MCF 10A (cell line): ENCODE results near the gene PDGFD. TPM values are rescaled to one million over a fixed set of nuclear protein-coding genes. Genes with fewer than 3 reads are reported as not detected.

ENCODE experiments used
- BruUV-seq: library from RNA; stranded (reverse); fragments of 400-500 nt; replicated peaks from 2 replicates; lab custom pipeline; 2021; lab: Mats Ljungman, UMichigan
- CTCF ChIA-PET: fragments of 300-600 bp; sonication (Branson Sonifier 250); formaldehyde crosslinking; extraction: SDS; loops from one replicate; lab custom pipeline; 2021; ENCODE audit warnings: antibody characterized with exemption, inconsistent platforms; lab: Yijun Ruan, JAX
- POLR2A ChIA-PET: fragments of 300-600, 350-650 bp; sonication (Branson Sonifier 250); formaldehyde crosslinking; extraction: SDS; loops from one replicate; lab custom pipeline; 2020; ENCODE audit warnings: antibody characterized with exemption, inconsistent platforms; lab: Yijun Ruan, JAX
- DNase-seq: peaks from one replicate; pipeline ENCODE4 v3.0.0-alpha.2; 2018; ENCODE audit not compliant: unreplicated experiment
- H3K27ac Mint-ChIP-seq: one replicate; pipeline ENCODE4 v1.8.0; 2022; ENCODE audit warnings: mild to moderate bottlenecking, low read depth, mixed read lengths; ENCODE audit not compliant: unreplicated experiment
- H3K27me3 Mint-ChIP-seq: one replicate; pipeline ENCODE4 v1.8.0; 2022; ENCODE audit warnings: mixed read lengths; ENCODE audit not compliant: insufficient read depth, unreplicated experiment
- H3K36me3 Mint-ChIP-seq: one replicate; pipeline ENCODE4 v1.8.0; 2022; ENCODE audit warnings: mild to moderate bottlenecking, moderate library complexity, mixed read lengths; ENCODE audit not compliant: insufficient read depth, unreplicated experiment
- H3K4me1 Mint-ChIP-seq: one replicate; pipeline ENCODE4 v1.8.0; 2022; ENCODE audit warnings: mixed read lengths; ENCODE audit not compliant: insufficient read depth, unreplicated experiment
- H3K4me3 Mint-ChIP-seq: one replicate; pipeline ENCODE4 v1.8.0; 2022; ENCODE audit warnings: mild to moderate bottlenecking, moderate library complexity, mixed read lengths; ENCODE audit not compliant: unreplicated experiment
- H3K9me3 Mint-ChIP-seq: one replicate; pipeline ENCODE4 v1.8.0; 2022; ENCODE audit warnings: mixed read lengths; ENCODE audit not compliant: unreplicated experiment
- intact Hi-C: fragments of 100-400 bp; cut with micrococcal nuclease; formaldehyde crosslinking; loops from 2 replicates; pipeline ENCODE4 v1.14.1; 2022
- total RNA-seq: library from RNA; stranded (reverse); gene quantifications from 2 replicates; pipeline ENCODE4 v1.2.3, GENCODE V29; 2022
- TF ChIP-seq, protein P1 (sequence below): fragments of 200-600 bp; IDR thresholded peaks from one replicate; pipeline ENCODE4 v1.8.0; 2022; ENCODE audit warnings: antibody characterized with exemption, mild to moderate bottlenecking; ENCODE audit not compliant: unreplicated experiment

PDGFD gene
- total RNA-seq, 1 experiment from 2014 or later = 0.61 TPM

DNA sequence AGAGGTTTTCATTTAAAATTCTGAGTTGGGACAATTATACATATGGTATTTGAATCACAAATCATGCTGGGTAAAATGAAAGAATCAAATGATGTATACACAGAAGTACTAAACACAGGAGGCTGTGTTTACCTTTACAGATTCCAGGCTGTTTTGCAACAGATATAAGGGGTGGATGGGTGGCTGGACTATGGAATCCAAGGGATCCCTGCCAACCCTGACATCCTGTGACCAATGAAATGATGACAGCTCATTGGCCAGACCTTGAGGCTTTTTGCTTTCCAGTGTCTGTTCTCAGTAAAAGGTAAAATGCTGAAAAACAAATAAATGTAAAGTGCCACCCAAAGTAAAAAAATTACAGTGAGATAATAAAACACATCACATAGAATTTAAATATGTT is 130.8 kb downstream of the PDGFD start:
- TF ChIP-seq, protein P1, sequence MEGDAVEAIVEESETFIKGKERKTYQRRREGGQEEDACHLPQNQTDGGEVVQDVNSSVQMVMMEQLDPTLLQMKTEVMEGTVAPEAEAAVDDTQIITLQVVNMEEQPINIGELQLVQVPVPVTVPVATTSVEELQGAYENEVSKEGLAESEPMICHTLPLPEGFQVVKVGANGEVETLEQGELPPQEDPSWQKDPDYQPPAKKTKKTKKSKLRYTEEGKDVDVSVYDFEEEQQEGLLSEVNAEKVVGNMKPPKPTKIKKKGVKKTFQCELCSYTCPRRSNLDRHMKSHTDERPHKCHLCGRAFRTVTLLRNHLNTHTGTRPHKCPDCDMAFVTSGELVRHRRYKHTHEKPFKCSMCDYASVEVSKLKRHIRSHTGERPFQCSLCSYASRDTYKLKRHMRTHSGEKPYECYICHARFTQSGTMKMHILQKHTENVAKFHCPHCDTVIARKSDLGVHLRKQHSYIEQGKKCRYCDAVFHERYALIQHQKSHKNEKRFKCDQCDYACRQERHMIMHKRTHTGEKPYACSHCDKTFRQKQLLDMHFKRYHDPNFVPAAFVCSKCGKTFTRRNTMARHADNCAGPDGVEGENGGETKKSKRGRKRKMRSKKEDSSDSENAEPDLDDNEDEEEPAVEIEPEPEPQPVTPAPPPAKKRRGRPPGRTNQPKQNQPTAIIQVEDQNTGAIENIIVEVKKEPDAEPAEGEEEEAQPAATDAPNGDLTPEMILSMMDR = no peak
- DNase-seq = peak; percentile 90
- Mint-ChIP-seq H3K27me3 (no peaks in the 10 kb centered on the region), H3K9me3 (no peaks in the 10 kb centered on the region), H3K4me1 (peaks cover 16% of the 10 kb centered on the region), H3K4me3 (peak overlapping the region; percentile 38), H3K27ac (peak overlapping the region; percentile 82), H3K36me3 (no peaks in the 10 kb centered on the region)
- CTCF ChIA-PET = no interaction called here
- no TSS peak for BruUV-seq
- POLR2A ChIA-PET = interaction anchor here (0.6 to 2.2 kb wide), 11 partner anchors 9 to 93 kb away, joined by 3 to 9 read pairs (median 4); no protein-coding TSS in a partner anchor
- intact Hi-C loops = loop anchor here (2.0 kb wide), 1 partner anchor 28 kb away; no protein-coding TSS in a partner anchor

DNA sequence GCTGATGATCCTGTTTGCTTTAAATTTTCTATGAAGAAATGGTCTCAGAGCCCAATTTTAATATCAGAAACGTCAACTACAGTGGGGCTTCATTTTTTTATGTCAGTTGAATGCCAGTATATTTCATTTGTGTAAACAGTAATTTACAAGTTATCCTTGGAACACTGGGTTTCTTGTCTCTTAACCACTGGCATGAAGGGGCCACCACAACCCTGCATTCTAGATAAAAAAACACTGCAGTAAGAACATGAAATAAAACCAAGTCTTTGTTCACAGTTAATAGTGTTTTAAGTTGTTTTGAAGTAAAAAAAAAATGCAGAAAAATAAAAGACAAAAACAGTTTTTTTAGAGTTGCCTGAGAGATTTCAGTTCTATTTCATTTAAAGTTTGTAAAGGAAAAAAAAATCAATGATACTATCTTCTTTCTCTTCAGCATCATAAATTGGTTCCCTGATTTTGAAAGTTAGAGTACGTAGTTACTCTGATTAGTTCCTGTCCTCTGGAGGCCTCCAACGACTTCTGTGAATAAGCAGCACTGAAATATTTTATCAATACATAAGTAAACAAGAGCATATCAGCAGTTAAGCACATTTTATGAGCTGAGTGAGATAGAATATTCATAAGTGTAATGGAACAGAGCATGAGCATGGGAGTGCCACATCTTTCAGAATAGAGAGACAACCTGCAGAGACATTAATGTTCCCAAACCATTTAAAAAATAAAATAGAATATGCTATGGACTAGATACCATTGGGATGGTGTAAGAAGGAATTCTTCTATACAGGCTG is 135.3 kb downstream of the PDGFD start:
- H3K36me3 Mint-ChIP-seq = no peaks in the 10 kb centered on the region
- no peaks in the 10 kb centered on the region for H3K9me3 Mint-ChIP-seq
- H3K27me3 Mint-ChIP-seq = no peaks in the 10 kb centered on the region
- peaks cover 10% of the 10 kb centered on the region for H3K4me1 Mint-ChIP-seq
- no peak overlapping the region for H3K27ac Mint-ChIP-seq
- BruUV-seq = no TSS peak
- DNase-seq = no peak
- H3K4me3 Mint-ChIP-seq = no peak overlapping the region
- TF ChIP-seq, protein P1 = no peak
- ChIA-PET CTCF (no interaction called here), POLR2A (interaction anchor here (0.7 to 1.2 kb wide), 2 partner anchors 18 to 46 kb away, joined by 4 read pairs; no protein-coding TSS in a partner anchor)
- intact Hi-C loops = no loop called here

DNA sequence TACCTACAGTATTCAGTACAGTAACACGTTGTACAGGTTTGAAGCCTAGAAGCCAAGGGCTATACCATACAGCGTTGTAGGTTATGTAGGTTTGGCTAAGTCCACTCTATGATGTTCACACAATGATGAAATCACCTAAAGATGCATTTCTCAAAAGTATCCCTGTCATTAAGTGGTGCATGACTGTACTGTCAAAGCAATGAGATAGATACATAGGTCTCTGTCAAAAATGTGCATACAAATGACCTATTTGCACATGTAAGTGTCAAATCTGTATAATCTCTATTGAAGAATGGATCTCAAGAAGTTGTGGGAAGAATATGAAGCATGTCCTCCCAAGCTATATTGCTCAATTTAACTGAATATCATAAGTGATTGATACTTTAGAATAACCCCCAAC is 139.4 kb downstream of the PDGFD start:
- intact Hi-C loops = no loop called here
- TF ChIP-seq, protein P1 = no peak
- Mint-ChIP-seq H3K4me1 (no peaks in the 10 kb centered on the region), H3K36me3 (no peaks in the 10 kb centered on the region), H3K27ac (no peak overlapping the region), H3K4me3 (no peak overlapping the region), H3K9me3 (no peaks in the 10 kb centered on the region), H3K27me3 (no peaks in the 10 kb centered on the region)
- CTCF ChIA-PET = no interaction called here
- BruUV-seq = no TSS peak
- POLR2A ChIA-PET = interaction anchor here (0.7 kb wide), 1 partner anchor 9 kb away, joined by 3 read pairs; no protein-coding TSS in a partner anchor
- DNase-seq = no peak

DNA sequence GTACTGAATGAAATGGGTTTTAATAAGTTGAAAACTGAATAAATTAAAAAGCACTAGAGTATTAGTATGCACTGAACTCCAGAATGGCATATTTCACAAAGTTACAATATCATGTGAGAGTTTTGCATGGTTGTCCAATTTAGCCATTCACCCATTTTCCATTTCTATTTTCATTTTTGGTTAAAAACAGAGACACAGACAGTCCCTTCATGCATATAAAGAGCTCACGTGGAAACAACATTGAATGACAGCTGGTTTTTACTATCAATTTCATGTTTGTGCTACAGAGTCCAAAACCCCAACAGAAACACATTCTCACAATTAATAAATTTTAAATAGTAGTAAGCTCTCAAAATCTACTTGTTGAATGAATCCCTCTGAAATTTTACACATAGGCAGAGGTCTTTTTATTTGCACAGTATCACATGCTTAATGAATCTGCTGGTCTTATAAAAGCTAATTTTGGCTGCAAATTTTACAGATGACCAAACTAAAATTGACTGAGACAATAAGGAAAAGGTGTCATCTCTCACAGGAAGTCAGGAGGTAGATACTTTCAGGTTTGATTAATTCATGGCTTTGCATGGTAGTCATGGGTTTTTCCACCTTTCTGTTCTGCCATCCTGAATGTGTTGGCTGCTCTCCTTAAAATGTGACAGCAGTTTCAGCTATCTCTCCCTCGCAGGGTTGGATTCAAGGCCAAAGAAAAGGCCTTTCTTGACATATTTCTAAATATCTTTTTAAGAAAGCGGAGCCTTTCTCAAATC is 148.1 kb downstream of the PDGFD start:
- H3K4me1 Mint-ChIP-seq = no peaks in the 10 kb centered on the region
- TF ChIP-seq, protein P1 = no peak
- intact Hi-C loops = no loop called here
- H3K4me3 Mint-ChIP-seq = no peak overlapping the region
- no peak overlapping the region for H3K27ac Mint-ChIP-seq
- no peaks in the 10 kb centered on the region for H3K27me3 Mint-ChIP-seq
- ChIA-PET CTCF (interaction anchor here (0.7 kb wide), 1 partner anchor 44 kb away, joined by 3 read pairs; no protein-coding TSS in a partner anchor), POLR2A (no interaction called here)
- no peak for DNase-seq
- H3K36me3 Mint-ChIP-seq = peaks cover 4% of the 10 kb centered on the region
- BruUV-seq = no TSS peak
- no peaks in the 10 kb centered on the region for H3K9me3 Mint-ChIP-seq
